ENCODE measurements around the gene NAV1.
"Not testable (repeated sequence)": the region's sequence is repeated elsewhere in the genome, so short reads cannot be mapped to it uniquely, and the experiment has no call there.

Gene NAV1

GRCh38 chr1:201538612-201539551 lies at the start of gene NAV1:
NAV1 (plus strand) TSS chr1:201539127; CDS start chr1:201622885, 83,758 bp downstream.
- Mint-ChIP-seq H3K9me3 (no peaks in the 10 kb centered on the region), H3K27me3 (peaks cover 47% of the 10 kb centered on the region), H3K36me3 (peaks cover 4% of the 10 kb centered on the region), H3K4me1 (peaks cover 13% of the 10 kb centered on the region), H3K4me3 (peak within 1 kb of the TSS; percentile 79), H3K27ac (no peak within 1 kb of the TSS)

- Mint-ChIP-seq H3K4me1 (no peaks in the 10 kb centered on the region), H3K9me3 (no peaks in the 10 kb centered on the region), H3K4me3 (no peak overlapping the region), H3K27me3 (no peaks in the 10 kb centered on the region), H3K27ac (no peak overlapping the region), H3K36me3 (peaks cover 5% of the 10 kb centered on the region)
Measured at GRCh38 chr1:201489643-201490261, 49.2 kb upstream of the NAV1 start.

- no peaks in the 10 kb centered on the region for H3K9me3 Mint-ChIP-seq
- H3K4me3 Mint-ChIP-seq = no peak overlapping the region
- H3K27me3 Mint-ChIP-seq = no peaks in the 10 kb centered on the region
- peaks cover 5% of the 10 kb centered on the region for H3K36me3 Mint-ChIP-seq
- no peak overlapping the region for H3K27ac Mint-ChIP-seq
- H3K4me1 Mint-ChIP-seq = no peaks in the 10 kb centered on the region
Measured at GRCh38 chr1:201490708-201491131, 48.2 kb upstream of the NAV1 start.

GRCh38 chr1:201491896-201492511 lies 46.9 kb upstream of the NAV1 start:
- Mint-ChIP-seq H3K27ac (no peak overlapping the region), H3K4me3 (no peak overlapping the region), H3K4me1 (no peaks in the 10 kb centered on the region), H3K9me3 (no peaks in the 10 kb centered on the region), H3K27me3 (no peaks in the 10 kb centered on the region), H3K36me3 (peaks cover 5% of the 10 kb centered on the region)

GRCh38 chr1:201493026-201493656 lies 45.8 kb upstream of the NAV1 start:
- not testable (repeated sequence) for H3K4me1 Mint-ChIP-seq, H3K27me3 Mint-ChIP-seq, H3K27ac Mint-ChIP-seq, H3K36me3 Mint-ChIP-seq, H3K4me3 Mint-ChIP-seq, H3K9me3 Mint-ChIP-seq

- Mint-ChIP-seq H3K27me3 (no peaks in the 10 kb centered on the region), H3K4me1 (no peaks in the 10 kb centered on the region), H3K36me3 (peaks cover 4% of the 10 kb centered on the region), H3K4me3 (no peak overlapping the region), H3K9me3 (no peaks in the 10 kb centered on the region), H3K27ac (no peak overlapping the region)
Measured at GRCh38 chr1:201493757-201494617, 44.9 kb upstream of the NAV1 start.

- H3K27ac Mint-ChIP-seq = no peak overlapping the region
- H3K4me1 Mint-ChIP-seq = no peaks in the 10 kb centered on the region
- H3K36me3 Mint-ChIP-seq = peaks cover 4% of the 10 kb centered on the region
- no peaks in the 10 kb centered on the region for H3K27me3 Mint-ChIP-seq
- no peaks in the 10 kb centered on the region for H3K9me3 Mint-ChIP-seq
- H3K4me3 Mint-ChIP-seq = no peak overlapping the region
Measured at GRCh38 chr1:201495551-201496295, 43.2 kb upstream of the NAV1 start.

- Mint-ChIP-seq H3K4me3 (no peak overlapping the region), H3K9me3 (no peaks in the 10 kb centered on the region), H3K27ac (no peak overlapping the region), H3K4me1 (no peaks in the 10 kb centered on the region), H3K36me3 (peaks cover 4% of the 10 kb centered on the region), H3K27me3 (no peaks in the 10 kb centered on the region)
Measured at GRCh38 chr1:201496296-201496690, 42.6 kb upstream of the NAV1 start.

- Mint-ChIP-seq H3K27ac (no peak overlapping the region), H3K36me3 (peaks cover 2% of the 10 kb centered on the region), H3K4me3 (no peak overlapping the region), H3K27me3 (no peaks in the 10 kb centered on the region), H3K9me3 (no peaks in the 10 kb centered on the region), H3K4me1 (no peaks in the 10 kb centered on the region)
Measured at GRCh38 chr1:201497935-201498509, 40.9 kb upstream of the NAV1 start.

GRCh38 chr1:201498621-201499020 lies 40.3 kb upstream of the NAV1 start:
- Mint-ChIP-seq H3K36me3 (peaks cover 1% of the 10 kb centered on the region), H3K27ac (no peak overlapping the region), H3K4me3 (no peak overlapping the region), H3K27me3 (no peaks in the 10 kb centered on the region), H3K9me3 (no peaks in the 10 kb centered on the region), H3K4me1 (peaks cover 4% of the 10 kb centered on the region)

GRCh38 chr1:201499191-201499590 lies 39.7 kb upstream of the NAV1 start:
- Mint-ChIP-seq H3K4me1 (peaks cover 10% of the 10 kb centered on the region), H3K27me3 (no peaks in the 10 kb centered on the region), H3K27ac (no peak overlapping the region), H3K9me3 (no peaks in the 10 kb centered on the region), H3K4me3 (no peak overlapping the region), H3K36me3 (no peaks in the 10 kb centered on the region)

GRCh38 chr1:201499795-201500669 lies 38.9 kb upstream of the NAV1 start:
- H3K27me3 Mint-ChIP-seq = no peaks in the 10 kb centered on the region
- H3K27ac Mint-ChIP-seq = no peak overlapping the region
- peaks cover 15% of the 10 kb centered on the region for H3K4me1 Mint-ChIP-seq
- H3K9me3 Mint-ChIP-seq = no peaks in the 10 kb centered on the region
- no peaks in the 10 kb centered on the region for H3K36me3 Mint-ChIP-seq
- H3K4me3 Mint-ChIP-seq = no peak overlapping the region

GRCh38 chr1:201500670-201501120 lies 38.2 kb upstream of the NAV1 start:
- peaks cover 22% of the 10 kb centered on the region for H3K4me1 Mint-ChIP-seq
- H3K9me3 Mint-ChIP-seq = no peaks in the 10 kb centered on the region
- no peaks in the 10 kb centered on the region for H3K36me3 Mint-ChIP-seq
- H3K4me3 Mint-ChIP-seq = no peak overlapping the region
- no peak overlapping the region for H3K27ac Mint-ChIP-seq
- H3K27me3 Mint-ChIP-seq = no peaks in the 10 kb centered on the region

Measured in activated naive CD4-positive, alpha-beta T cell treated with anti-CD3 and anti-CD28 coated beads, Interleukin-2, amount 50 U/mL, for 24 hours (primary cell).